H1 (cell line): ENCODE measurements around the gene SYVN1. TPM values are rescaled to one million over a fixed set of nuclear protein-coding genes. Genes with fewer than 3 reads are reported as not detected.

ENCODE experiments used
- CTCF ChIA-PET: fragments of 300-600 bp; sonication (Branson Sonifier 250); formaldehyde crosslinking; loops from one replicate; lab custom pipeline; 2021; ENCODE audit not compliant: partially characterized antibody; lab: Charles Lee
- POLR2A ChIA-PET: fragments of 300-600 bp; sonication (Branson Sonifier 250); formaldehyde crosslinking; loops from one replicate; lab custom pipeline; 2021; ENCODE audit warnings: inconsistent platforms; ENCODE audit not compliant: partially characterized antibody; lab: Charles Lee
- DNase-seq, 2 experiments: peaks; one replicate each; pipeline versions ENCODE4 v3.0.0 to v3.0.0-alpha.2; 2010 to 2022; ENCODE audit warnings: low spot score in 2 of 2, low read depth in 1 of 2, mixed read lengths in 1 of 2
- FAIRE-seq: peaks from 2 replicates; lab custom pipeline; 2011; peaks lifted over from hg19 to GRCh38; lab: Jason Lieb, UNC
- H2AFZ ChIP-seq: 2 replicates; pipeline ENCODE4 v1.8.1; 2012; ENCODE audit warnings: low read length, inconsistent platforms
- H2AK5ac ChIP-seq: 2 replicates; pipeline ENCODE4 v1.6.1; 2013; ENCODE audit warnings: low read depth, low read length
- H2BK120ac ChIP-seq: replicated peaks from 2 replicates; pipeline ENCODE3; 2013; ENCODE audit warnings: low read depth, low read length, inconsistent platforms
- H2BK12ac ChIP-seq: 2 replicates; pipeline ENCODE4 v1.6.1; 2013; ENCODE audit warnings: low read depth, low read length
- H2BK15ac ChIP-seq: 2 replicates; pipeline ENCODE4 v1.6.1; 2013; ENCODE audit warnings: low read length
- H2BK20ac ChIP-seq: 2 replicates; pipeline ENCODE4 v1.6.1; 2013; ENCODE audit warnings: low read length
- H2BK5ac ChIP-seq: 2 replicates; pipeline ENCODE4 v1.6.1; 2013; ENCODE audit warnings: low read depth, low read length
- H3K14ac ChIP-seq: 2 replicates; pipeline ENCODE4 v1.6.1; 2013; ENCODE audit warnings: inconsistent platforms; ENCODE audit not compliant: insufficient read length
- H3K18ac ChIP-seq: 2 replicates; pipeline ENCODE4 v1.6.1; 2013; ENCODE audit warnings: low read length; ENCODE audit errors: extremely low read depth
- H3K23ac ChIP-seq: 2 replicates; pipeline ENCODE4 v1.6.1; 2013; ENCODE audit warnings: inconsistent platforms; ENCODE audit not compliant: insufficient read length
- H3K23me2 ChIP-seq: 2 replicates; pipeline ENCODE4 v1.6.1; 2013; ENCODE audit warnings: low read depth, low read length
- H3K27ac ChIP-seq: 2 replicates; pipeline ENCODE4 v1.6.1; 2011; ENCODE audit warnings: low read depth, low read length, inconsistent platforms
- H3K27me3 ChIP-seq, 4 experiments: replicated peaks in 1 of 4; 1 replicate in 1 of 4; 2 replicates in 3 of 4; pipeline versions ENCODE4 v1.6.1 to v1.8.1; 2011 to 2013; ENCODE audit warnings: low read length in 3 of 4, mild to moderate bottlenecking in 3 of 4, inconsistent platforms in 2 of 4, mixed read lengths in 2 of 4, moderate library complexity in 1 of 4; ENCODE audit not compliant: control insufficient read depth in 3 of 4, insufficient read depth in 3 of 4; ENCODE audit errors: extremely low read depth in 1 of 4
- H3K36me3 ChIP-seq, 4 experiments: 2 replicates each; pipeline versions ENCODE4 v1.6.1 to v1.8.1; 2011 to 2013; ENCODE audit warnings: mild to moderate bottlenecking in 4 of 4, low read length in 3 of 4, moderate library complexity in 2 of 4, control low read depth in 1 of 4, inconsistent platforms in 1 of 4; ENCODE audit not compliant: insufficient read depth in 4 of 4, control insufficient read depth in 2 of 4
- H3K4ac ChIP-seq: replicated peaks from 2 replicates; pipeline ENCODE3; 2013; ENCODE audit warnings: low read length, low read depth, mixed read lengths, inconsistent platforms; ENCODE audit not compliant: insufficient read length
- H3K4me1 ChIP-seq, 4 experiments: replicated peaks in 1 of 4; 1 replicate in 1 of 4; 2 replicates in 3 of 4; pipeline versions ENCODE4 v1.6.1 to v1.8.1; 2011 to 2013; ENCODE audit warnings: low read length in 3 of 4, inconsistent platforms in 2 of 4, mixed read lengths in 1 of 4; ENCODE audit not compliant: insufficient read depth in 4 of 4, control insufficient read depth in 3 of 4
- H3K4me2 ChIP-seq, 2 experiments: 2 replicates each; pipeline versions ENCODE4 v1.6.1 to v1.8.1; 2011 to 2013; ENCODE audit warnings: low read depth in 2 of 2, low read length in 2 of 2, control low read depth in 1 of 2, inconsistent platforms in 1 of 2, mild to moderate bottlenecking in 1 of 2; ENCODE audit not compliant: insufficient read depth in 1 of 2
- H3K4me3 ChIP-seq, 4 experiments: fragments of 200-600, 300-600 bp in 1 of 4; sonication (generic), shearing (Covaris generic), sonication (Bioruptor Twin) in 1 of 4; 2 replicates each; pipeline versions ENCODE4 v1.5.1 to v1.8.1; 2011 to 2016; ENCODE audit warnings: low read length in 4 of 4, low read depth in 3 of 4, control low read depth in 2 of 4, inconsistent platforms in 2 of 4, mild to moderate bottlenecking in 2 of 4, mixed read lengths in 1 of 4, moderate library complexity in 1 of 4; ENCODE audit not compliant: insufficient read depth in 2 of 4; ENCODE audit errors: extremely low read depth in 1 of 4
- H3K56ac ChIP-seq: replicated peaks from 2 replicates; pipeline ENCODE3; 2013; ENCODE audit warnings: low read depth, mild to moderate bottlenecking, mixed read lengths, low read length, inconsistent platforms; ENCODE audit not compliant: insufficient read length
- H3K79me1 ChIP-seq: 2 replicates; pipeline ENCODE4 v1.6.1; 2013; ENCODE audit warnings: low read depth, low read length, control low read depth
- H3K79me2 ChIP-seq, 2 experiments: 2 replicates each; pipeline versions ENCODE4 v1.6.1 to v1.8.1; 2012 to 2013; ENCODE audit warnings: low read length in 2 of 2, mild to moderate bottlenecking in 2 of 2, inconsistent platforms in 1 of 2; ENCODE audit not compliant: insufficient read depth in 2 of 2, control insufficient read depth in 1 of 2
- H3K9ac ChIP-seq, 4 experiments: replicated peaks in 1 of 4; 1 replicate in 1 of 4; 2 replicates in 3 of 4; pipeline versions ENCODE4 v1.6.1 to v1.8.1; 2011 to 2013; ENCODE audit warnings: low read depth in 3 of 4, low read length in 3 of 4, control low read depth in 2 of 4, mild to moderate bottlenecking in 2 of 4, moderate library complexity in 2 of 4, inconsistent platforms in 1 of 4; ENCODE audit errors: extremely low read depth in 1 of 4
- H3K9me3 ChIP-seq, 2 experiments: 2 replicates each; pipeline versions ENCODE4 v1.6.1 to v1.8.1; 2012 to 2013; ENCODE audit warnings: mild to moderate bottlenecking in 2 of 2, moderate library complexity in 2 of 2, control low read depth in 1 of 2, inconsistent platforms in 1 of 2, low read depth in 1 of 2, low read length in 1 of 2, mixed read lengths in 1 of 2; ENCODE audit not compliant: insufficient read depth in 2 of 2
- H4K20me1 ChIP-seq, 2 experiments: replicated peaks in 1 of 2; 2 replicates each; pipeline versions ENCODE3 to v1.8.1; 2011 to 2013; ENCODE audit warnings: inconsistent platforms in 2 of 2, low read length in 2 of 2, mild to moderate bottlenecking in 1 of 2; ENCODE audit not compliant: insufficient read depth in 2 of 2, control insufficient read depth in 1 of 2
- H4K5ac ChIP-seq: 2 replicates; pipeline ENCODE4 v1.6.1; 2013; ENCODE audit warnings: low read length, low read depth, mixed read lengths, inconsistent platforms; ENCODE audit not compliant: insufficient read length
- H4K8ac ChIP-seq: 2 replicates; pipeline ENCODE4 v1.8.0; 2013; ENCODE audit warnings: mild to moderate bottlenecking, moderate library complexity, low read length, inconsistent platforms; ENCODE audit not compliant: insufficient read depth; ENCODE audit errors: extremely low read depth
- H4K91ac ChIP-seq: replicated peaks from 2 replicates; pipeline ENCODE3; 2013; ENCODE audit warnings: low read length, mixed read lengths, inconsistent platforms; ENCODE audit not compliant: insufficient read length
- EGR1 ChIP-seq: IDR thresholded peaks from 2 replicates; pipeline ENCODE4 v1.6.1; 2011; ENCODE audit warnings: low read depth, low read length, borderline replicate concordance
- POLR2A ChIP-seq, 2 experiments: IDR thresholded peaks; 1 replicate in 1 of 2; 2 replicates in 1 of 2; pipeline ENCODE4 v1.6.1; 2011; ENCODE audit warnings: low read depth in 2 of 2, low read length in 2 of 2, mild to moderate bottlenecking in 2 of 2; ENCODE audit errors: control extremely low read depth in 1 of 2
- WGBS, 2 experiments: shearing (Covaris generic) in 1 of 2; methylation state at CpG; one replicate each; pipeline versions ENCODE4 v1.1.6 to v1.1.7; 2013 to 2015; ENCODE audit warnings: low lambda C conversion rate in 2 of 2, mixed read lengths in 2 of 2, inconsistent platforms in 1 of 2, low coverage in 1 of 2, missing lambda C conversion rate in 1 of 2; ENCODE audit not compliant: insufficient replicate concordance in 2 of 2, insufficient coverage in 1 of 2, insufficient read length in 1 of 2; ENCODE audit errors: extremely low coverage in 1 of 2, missing lambda C conversion rate in 1 of 2; 5-methylcytosine and 5-hydroxymethylcytosine counted together
- polyA plus RNA-seq, 7 experiments: library from polyadenylated mRNA; depleted of rRNA in 3 of 7; stranded (reverse) in 5 of 7; unstranded in 2 of 7; fragments of >200 nt in 5 of 7; fragments of 200-250 nt in 2 of 7; gene quantifications; 1 replicate in 5 of 7; 2 replicates in 1 of 7; 4 replicates in 1 of 7; pipeline versions ENCODE4 v1.2.1 to v1.2.3, GENCODE V29; 2011 to 2013; ENCODE audit warnings: missing spikeins in 2 of 7, mixed read lengths in 2 of 7
- total RNA-seq: library from RNA; stranded (reverse); fragmentation: NEBNext Ultra II Directional; extraction: Animal tissue kit (Norgen Biotek cat#: 25700); gene quantifications from 2 replicates; pipeline ENCODE4 v1.2.1, GENCODE V29; 2021

Gene SYVN1
- total and polyA plus RNA-seq, 2 of the 8 experiments (the other 6 are each of a cell fraction or from before 2014, with no cell fraction given): 27.8 to 29.4 TPM

- no peak overlapping the region for H3K4me2 ChIP-seq
- WGBS, 2 experiments: 89% methylated on average over 15 of the region's 15 CpGs; no CpG with 5 or more reads in 1 of the 2 experiments
- no peaks in the 10 kb centered on the region for H3K9me3 ChIP-seq
- H4K91ac ChIP-seq: no peak overlapping the region
- no peak overlapping the region for H3K18ac ChIP-seq
- H3K27ac ChIP-seq: no peak overlapping the region
- peaks cover 2% of the 10 kb centered on the region for H3K23me2 ChIP-seq
- no peak overlapping the region for H3K4ac ChIP-seq
- no peak for TF ChIP-seq EGR1
- peak in 1 of 2 experiments; percentile 22; a peak in 1 of 3 replicates for TF ChIP-seq POLR2A (IDR thresholded peaks at IDR 0.05; ENCODE audit: control extremely low read depth in 1 of 2, low read depth in 2 of 2, low read length in 2 of 2)
- H3K79me1 ChIP-seq: no peaks in the 10 kb centered on the region; the same call in 1 of the 2 replicates
- no peak overlapping the region for H3K4me3 ChIP-seq
- H3K9ac ChIP-seq: no peak overlapping the region
- no peak overlapping the region for H3K56ac ChIP-seq
- no peak overlapping the region for H2AK5ac ChIP-seq
- H3K4me1 ChIP-seq: peaks cover 0 to 7% (median 6%) of the 10 kb centered on the region in 4 experiments; a peak in 6 of 7 replicates
- ChIA-PET POLR2A (interaction anchor here (0.6 to 15.8 kb wide), 10 partner anchors 8 to 254 kb away, joined by 3 to 305 read pairs (median 4); partner anchors contain the start of genes CDCA5, FAU, MRPL49 and SYVN1), CTCF (interaction anchor here (0.6 to 9.5 kb wide), 10 partner anchors 11 to 91 kb away, joined by 3 to 71 read pairs (median 6); partner anchors contain the start of genes CAPN1, TM7SF2 and ZNHIT2)
- peaks cover 0 to 19% of the 10 kb centered on the region in 2 experiments; a peak in 2 of 4 replicates for H3K79me2 ChIP-seq
- FAIRE-seq: no peak
- H2BK20ac ChIP-seq: no peak overlapping the region
- H4K20me1 ChIP-seq: peaks cover 0 to 12% of the 10 kb centered on the region in 2 experiments
- no peak overlapping the region for H3K14ac ChIP-seq
- no peak overlapping the region for H2BK5ac ChIP-seq
- H2BK12ac ChIP-seq: no peak overlapping the region
- DNase-seq: no peak
- H3K36me3 ChIP-seq: peaks cover 19 to 66% (median 57%) of the 10 kb centered on the region in 4 experiments
- H4K5ac ChIP-seq: no peak overlapping the region
- no peak overlapping the region for H2AFZ ChIP-seq
- no peak overlapping the region for H2BK120ac ChIP-seq
- no peak overlapping the region for H4K8ac ChIP-seq
- no peak overlapping the region for H2BK15ac ChIP-seq
- no peaks in the 10 kb centered on the region for H3K27me3 ChIP-seq
- H3K23ac ChIP-seq: no peak overlapping the region
Measured at GRCh38 chr11:65128182-65129145, 5.9 kb downstream of the SYVN1 start.
